Activated B cell treated with CpG ODN at 0.5 μM for 24 hours (primary cell): Measurements from ENCODE around the gene EPHA8. TPM values are rescaled to one million over a fixed set of nuclear protein-coding genes. Genes with fewer than 3 reads are reported as not detected.

Experiments used
- ATAC-seq: fragments of 200-7000 bp; cut with Tn5 transposase; one replicate; pipeline ENCODE4 v1.10.0; 2021; ENCODE audit warnings: low read depth, mild to moderate bottlenecking, moderate library complexity
- CTCF ChIA-PET: fragments of 350-600 bp; sonication (Branson Sonifier 250); formaldehyde crosslinking; loops from one replicate; lab custom pipeline; 2021; ENCODE audit warnings: antibody characterized with exemption; lab: Charles Lee
- POLR2A ChIA-PET: fragments of 350-600 bp; sonication (Branson Sonifier 250); formaldehyde crosslinking; loops from one replicate; lab custom pipeline; 2021; ENCODE audit warnings: antibody characterized with exemption; lab: Charles Lee
- DNase-seq: peaks from one replicate; pipeline ENCODE4 v3.0.0; 2022
- H3K27ac Mint-ChIP-seq: one replicate; pipeline ENCODE4 v1.8.0; 2020; ENCODE audit warnings: mixed read lengths
- H3K27me3 Mint-ChIP-seq: one replicate; pipeline ENCODE4 v1.8.0; 2021; ENCODE audit warnings: mixed read lengths
- H3K36me3 Mint-ChIP-seq: one replicate; pipeline ENCODE4 v1.8.0; 2021; ENCODE audit warnings: low read depth, mixed read lengths
- H3K4me1 Mint-ChIP-seq: one replicate; pipeline ENCODE4 v1.8.0; 2021; ENCODE audit warnings: mixed read lengths
- H3K4me3 Mint-ChIP-seq: one replicate; pipeline ENCODE4 v1.8.0; 2020; ENCODE audit warnings: mild to moderate bottlenecking, mixed read lengths
- H3K9me3 Mint-ChIP-seq: one replicate; pipeline ENCODE4 v1.8.0; 2020; ENCODE audit warnings: mixed read lengths
- CTCF ChIP-seq: fragments of 200-600 bp; IDR thresholded peaks from one replicate; pipeline ENCODE4 v1.8.0; 2022; ENCODE audit warnings: antibody characterized with exemption, mild to moderate bottlenecking
- intact Hi-C: fragments of 100-400 bp; cut with micrococcal nuclease; formaldehyde crosslinking; loops from one replicate; pipeline ENCODE4 v1.15.1; 2024
- total RNA-seq: library from RNA; stranded (reverse); gene quantifications from 2 replicates; pipeline ENCODE4 v1.2.3, GENCODE V29; 2022

EPHA8 gene
- total RNA-seq, 1 donor from 2014 or later, result not detected

DNA sequence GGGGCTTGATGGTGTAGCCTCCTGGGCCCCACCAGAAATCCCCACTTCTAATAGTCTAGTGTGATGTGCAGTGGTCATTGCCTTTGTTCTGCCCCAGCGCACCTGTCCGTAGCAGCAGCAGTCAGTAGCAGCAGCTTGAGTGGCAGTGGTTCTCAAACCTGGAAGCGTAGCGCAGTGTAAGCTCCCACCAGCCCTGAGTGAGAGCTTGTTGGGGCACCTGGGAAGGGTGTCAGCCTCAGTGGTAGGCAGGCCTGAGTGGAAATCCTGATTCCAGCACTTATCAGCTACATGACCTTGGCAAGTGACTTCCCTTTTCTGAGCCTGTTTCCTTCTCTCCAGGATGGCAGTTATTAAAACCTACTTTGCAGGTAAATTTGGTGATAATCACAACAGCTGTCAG lies 41.6 kb upstream of the EPHA8 start:
- POLR2A ChIA-PET, result no interaction called here
- Mint-ChIP-seq H3K27ac (no peak overlapping the region), H3K4me1 (no peaks in the 10 kb centered on the region), H3K36me3 (peaks cover 95% of the 10 kb centered on the region), H3K9me3 (no peaks in the 10 kb centered on the region), H3K4me3 (no peak overlapping the region), H3K27me3 (no peaks in the 10 kb centered on the region)
- intact Hi-C loops, result no loop called here
- DNase-seq, result no peak
- CTCF ChIA-PET, result no interaction called here
- ATAC-seq, result no peak
- TF ChIP-seq CTCF, result no peak

- CTCF ChIA-PET, result no interaction called here
- intact Hi-C loops, result no loop called here
- H3K27ac Mint-ChIP-seq, result no peak overlapping the region
Measured at GRCh38 chr1:22522221-22522743, 41.0 kb upstream of the EPHA8 start.

DNA sequence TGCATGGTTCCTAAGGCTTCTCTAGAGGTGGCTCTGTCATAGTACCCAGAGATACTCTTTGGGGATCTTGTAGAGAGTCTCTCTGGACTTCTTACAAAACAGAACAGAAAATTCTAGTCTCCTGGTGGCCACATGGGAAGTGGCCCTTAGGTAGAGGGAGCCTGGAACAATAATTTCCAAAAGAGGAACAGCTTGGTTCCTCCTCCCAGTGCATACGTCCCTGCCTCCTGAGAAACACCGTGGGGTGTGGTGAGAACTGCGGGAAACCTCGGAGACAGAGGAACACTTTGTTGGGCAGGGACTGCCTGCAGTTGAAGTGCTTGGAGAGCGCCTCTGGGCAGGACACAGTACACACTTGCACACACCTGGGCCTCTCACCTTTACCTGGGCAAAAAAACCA lies 38.8 kb upstream of the EPHA8 start:
- Mint-ChIP-seq H3K4me3 (no peak overlapping the region), H3K9me3 (no peaks in the 10 kb centered on the region), H3K27me3 (no peaks in the 10 kb centered on the region), H3K36me3 (peaks cover 92% of the 10 kb centered on the region), H3K27ac (no peak overlapping the region), H3K4me1 (no peaks in the 10 kb centered on the region)
- intact Hi-C loops, result no loop called here
- CTCF ChIA-PET, result no interaction called here
- DNase-seq, result no peak
- no peak for ATAC-seq
- POLR2A ChIA-PET, result no interaction called here
- no peak for TF ChIP-seq CTCF

More at GRCh38 chr1:22522221-22522743, 41.0 kb upstream of the EPHA8 start:
- Mint-ChIP-seq H3K4me1 (no peaks in the 10 kb centered on the region), H3K9me3 (no peaks in the 10 kb centered on the region), H3K27me3 (no peaks in the 10 kb centered on the region), H3K4me3 (no peak overlapping the region), H3K36me3 (peaks cover 95% of the 10 kb centered on the region)
- DNase-seq (no peak), ATAC-seq (no peak)
- POLR2A ChIA-PET, result no interaction called here
- no peak for TF ChIP-seq CTCF

- intact Hi-C loops, result no loop called here
- no peak for TF ChIP-seq CTCF
- Mint-ChIP-seq H3K9me3 (no peaks in the 10 kb centered on the region), H3K27ac (no peak overlapping the region), H3K27me3 (no peaks in the 10 kb centered on the region), H3K4me1 (no peaks in the 10 kb centered on the region), H3K4me3 (no peak overlapping the region), H3K36me3 (peaks cover 91% of the 10 kb centered on the region)
- CTCF ChIA-PET, result no interaction called here
- DNase-seq (no peak), ATAC-seq (no peak)
- POLR2A ChIA-PET, result no interaction called here
Measured at GRCh38 chr1:22525211-22525610, 38.1 kb upstream of the EPHA8 start.

DNA sequence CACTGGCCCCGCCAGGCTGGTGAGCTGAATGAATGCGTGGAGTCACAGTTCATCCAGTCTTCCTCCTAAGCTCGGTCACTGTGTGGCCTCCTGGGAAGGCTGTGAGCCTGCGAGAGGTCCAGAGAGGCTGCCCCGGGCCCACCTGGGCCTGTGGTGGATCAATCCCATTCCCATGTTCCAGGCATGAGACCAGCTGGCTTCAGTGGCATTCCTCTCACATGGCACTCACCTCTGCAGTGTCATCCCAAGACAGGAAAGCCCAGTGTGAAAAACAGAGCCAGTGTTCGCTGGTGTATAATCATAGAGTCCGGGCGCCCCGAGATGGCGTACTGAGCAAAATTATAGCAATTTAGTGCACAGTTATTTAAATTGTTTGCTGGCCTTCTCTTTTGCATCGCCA lies 37.6 kb upstream of the EPHA8 start:
- ChIA-PET POLR2A (no interaction called here), CTCF (no interaction called here)
- DNase-seq (no peak), ATAC-seq (no peak)
- H3K9me3 Mint-ChIP-seq, result no peaks in the 10 kb centered on the region
- no peak overlapping the region for H3K27ac Mint-ChIP-seq
- peaks cover 88% of the 10 kb centered on the region for H3K36me3 Mint-ChIP-seq
- no peak overlapping the region for H3K4me3 Mint-ChIP-seq
- no peaks in the 10 kb centered on the region for H3K4me1 Mint-ChIP-seq
- no peak for TF ChIP-seq CTCF
- no peaks in the 10 kb centered on the region for H3K27me3 Mint-ChIP-seq
- intact Hi-C loops, result no loop called here
